GM12878 (cell line): ENCODE results near the gene U2AF1.
"Not testable (repeated sequence)": the region's sequence is repeated elsewhere in the genome, so short reads cannot be mapped to it uniquely, and the experiment has no call there.

Source experiments
- ATF7 ChIP-seq: fragments of 450-650 bp; IDR thresholded peaks from 2 replicates; pipeline ENCODE4 v1.6.1; 2016; ENCODE audit warnings: low read depth, mild to moderate bottlenecking
- CHD2 ChIP-seq: IDR thresholded peaks from 2 replicates; pipeline ENCODE4 v1.6.1; 2011; ENCODE audit warnings: low read depth, low read length, improper control_type of control experiment, borderline replicate concordance
- DPF2 ChIP-seq: fragments of 450-650 bp; IDR thresholded peaks from 2 replicates; pipeline ENCODE4 v1.6.1; 2017; ENCODE audit warnings: mild to moderate bottlenecking
- EP300 ChIP-seq, 2 experiments: fragments of 150-350 bp in 1 of 2; IDR thresholded peaks; 2 replicates each; pipeline ENCODE4 v1.6.1; 2011 to 2012; ENCODE audit warnings: low read depth in 2 of 2, low read length in 2 of 2, borderline replicate concordance in 1 of 2, improper control_type of control experiment in 1 of 2, inconsistent platforms in 1 of 2; ENCODE audit not compliant: control insufficient read depth in 1 of 2
- FOXK2 ChIP-seq: fragments of 450-650 bp; IDR thresholded peaks from 2 replicates; pipeline ENCODE4 v1.6.1; 2017; ENCODE audit warnings: mild to moderate bottlenecking, moderate library complexity
- NFYB ChIP-seq: IDR thresholded peaks from 2 replicates; pipeline ENCODE4 v1.6.1; 2011; ENCODE audit warnings: low read depth, mild to moderate bottlenecking, low read length, improper control_type of control experiment, moderate library complexity; ENCODE audit not compliant: insufficient read depth
- RAD21 ChIP-seq: IDR thresholded peaks from 2 replicates; pipeline ENCODE4 v1.6.1; 2011; ENCODE audit warnings: mild to moderate bottlenecking, low read depth, low read length, moderate library complexity; ENCODE audit not compliant: insufficient read depth
- TAF1 ChIP-seq: IDR thresholded peaks from 2 replicates; pipeline ENCODE4 v1.6.1; 2011; ENCODE audit warnings: mild to moderate bottlenecking, low read depth, low read length, borderline replicate concordance
- TF ChIP-seq, protein P1 (sequence below): fragments of 450-650 bp; IDR thresholded peaks from 2 replicates; pipeline ENCODE4 v1.6.1; 2018; ENCODE audit warnings: mild to moderate bottlenecking, low read depth, moderate library complexity; ENCODE audit not compliant: partially characterized antibody
- TF ChIP-seq, protein P2 (sequence below): IDR thresholded peaks from 2 replicates; pipeline ENCODE4 v1.6.1; 2012; ENCODE audit warnings: mild to moderate bottlenecking, low read depth, low read length
- TF ChIP-seq, protein P3 (sequence below): IDR thresholded peaks from 2 replicates; pipeline ENCODE4 v1.6.1; 2012; ENCODE audit warnings: low read depth, low read length, improper control_type of control experiment

DNA sequence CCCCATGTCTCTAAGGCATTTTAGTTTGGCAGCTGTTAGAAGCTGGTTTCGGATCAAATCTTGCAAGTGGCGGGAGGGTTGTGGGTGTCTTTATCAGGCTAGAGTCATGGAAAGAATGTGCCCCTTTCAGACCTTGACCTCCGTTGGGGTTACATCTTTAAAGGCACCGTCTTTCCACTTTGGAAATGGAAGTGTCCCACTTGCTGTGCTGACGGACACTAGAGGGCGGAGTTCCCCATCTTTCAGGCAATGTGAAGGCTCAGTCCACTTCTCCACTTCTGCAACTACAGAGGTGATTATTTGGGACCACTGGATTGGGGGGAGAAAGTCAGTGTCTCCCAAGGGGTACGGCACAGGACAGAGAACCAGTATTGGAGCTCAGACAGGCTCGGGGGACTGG is 31.6 kb upstream of the U2AF1 start:
- TF ChIP-seq RAD21; CHD2; TAF1; NFYB; ATF7; FOXK2; DPF2; EP300 (IDR thresholded peaks at IDR 0.05; ENCODE audit: borderline replicate concordance in 1 of 2, control insufficient read depth in 1 of 2, low read depth in 2 of 2, low read length in 2 of 2): not testable (repeated sequence)
- TF ChIP-seq, protein P1, sequence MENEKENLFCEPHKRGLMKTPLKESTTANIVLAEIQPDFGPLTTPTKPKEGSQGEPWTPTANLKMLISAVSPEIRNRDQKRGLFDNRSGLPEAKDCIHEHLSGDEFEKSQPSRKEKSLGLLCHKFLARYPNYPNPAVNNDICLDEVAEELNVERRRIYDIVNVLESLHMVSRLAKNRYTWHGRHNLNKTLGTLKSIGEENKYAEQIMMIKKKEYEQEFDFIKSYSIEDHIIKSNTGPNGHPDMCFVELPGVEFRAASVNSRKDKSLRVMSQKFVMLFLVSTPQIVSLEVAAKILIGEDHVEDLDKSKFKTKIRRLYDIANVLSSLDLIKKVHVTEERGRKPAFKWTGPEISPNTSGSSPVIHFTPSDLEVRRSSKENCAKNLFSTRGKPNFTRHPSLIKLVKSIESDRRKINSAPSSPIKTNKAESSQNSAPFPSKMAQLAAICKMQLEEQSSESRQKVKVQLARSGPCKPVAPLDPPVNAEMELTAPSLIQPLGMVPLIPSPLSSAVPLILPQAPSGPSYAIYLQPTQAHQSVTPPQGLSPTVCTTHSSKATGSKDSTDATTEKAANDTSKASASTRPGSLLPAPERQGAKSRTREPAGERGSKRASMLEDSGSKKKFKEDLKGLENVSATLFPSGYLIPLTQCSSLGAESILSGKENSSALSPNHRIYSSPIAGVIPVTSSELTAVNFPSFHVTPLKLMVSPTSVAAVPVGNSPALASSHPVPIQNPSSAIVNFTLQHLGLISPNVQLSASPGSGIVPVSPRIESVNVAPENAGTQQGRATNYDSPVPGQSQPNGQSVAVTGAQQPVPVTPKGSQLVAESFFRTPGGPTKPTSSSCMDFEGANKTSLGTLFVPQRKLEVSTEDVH: not testable (repeated sequence)
- TF ChIP-seq, protein P2, sequence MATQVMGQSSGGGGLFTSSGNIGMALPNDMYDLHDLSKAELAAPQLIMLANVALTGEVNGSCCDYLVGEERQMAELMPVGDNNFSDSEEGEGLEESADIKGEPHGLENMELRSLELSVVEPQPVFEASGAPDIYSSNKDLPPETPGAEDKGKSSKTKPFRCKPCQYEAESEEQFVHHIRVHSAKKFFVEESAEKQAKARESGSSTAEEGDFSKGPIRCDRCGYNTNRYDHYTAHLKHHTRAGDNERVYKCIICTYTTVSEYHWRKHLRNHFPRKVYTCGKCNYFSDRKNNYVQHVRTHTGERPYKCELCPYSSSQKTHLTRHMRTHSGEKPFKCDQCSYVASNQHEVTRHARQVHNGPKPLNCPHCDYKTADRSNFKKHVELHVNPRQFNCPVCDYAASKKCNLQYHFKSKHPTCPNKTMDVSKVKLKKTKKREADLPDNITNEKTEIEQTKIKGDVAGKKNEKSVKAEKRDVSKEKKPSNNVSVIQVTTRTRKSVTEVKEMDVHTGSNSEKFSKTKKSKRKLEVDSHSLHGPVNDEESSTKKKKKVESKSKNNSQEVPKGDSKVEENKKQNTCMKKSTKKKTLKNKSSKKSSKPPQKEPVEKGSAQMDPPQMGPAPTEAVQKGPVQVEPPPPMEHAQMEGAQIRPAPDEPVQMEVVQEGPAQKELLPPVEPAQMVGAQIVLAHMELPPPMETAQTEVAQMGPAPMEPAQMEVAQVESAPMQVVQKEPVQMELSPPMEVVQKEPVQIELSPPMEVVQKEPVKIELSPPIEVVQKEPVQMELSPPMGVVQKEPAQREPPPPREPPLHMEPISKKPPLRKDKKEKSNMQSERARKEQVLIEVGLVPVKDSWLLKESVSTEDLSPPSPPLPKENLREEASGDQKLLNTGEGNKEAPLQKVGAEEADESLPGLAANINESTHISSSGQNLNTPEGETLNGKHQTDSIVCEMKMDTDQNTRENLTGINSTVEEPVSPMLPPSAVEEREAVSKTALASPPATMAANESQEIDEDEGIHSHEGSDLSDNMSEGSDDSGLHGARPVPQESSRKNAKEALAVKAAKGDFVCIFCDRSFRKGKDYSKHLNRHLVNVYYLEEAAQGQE: not testable (repeated sequence)
- TF ChIP-seq, protein P3, sequence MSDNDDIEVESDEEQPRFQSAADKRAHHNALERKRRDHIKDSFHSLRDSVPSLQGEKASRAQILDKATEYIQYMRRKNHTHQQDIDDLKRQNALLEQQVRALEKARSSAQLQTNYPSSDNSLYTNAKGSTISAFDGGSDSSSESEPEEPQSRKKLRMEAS: not testable (repeated sequence)
